Kidney epithelial cell (primary cell): ENCODE results near the gene NCAPD3. TPM values are rescaled to one million over a fixed set of nuclear protein-coding genes. Genes with fewer than 3 reads are reported as not detected.

Experiments
- DNase-seq: peaks from one replicate; pipeline ENCODE4 v3.0.0-alpha.2; 2010; ENCODE audit warnings: low read depth
- H3K27me3 ChIP-seq: 2 replicates; pipeline ENCODE4 v1.6.0; 2011; ENCODE audit warnings: low read length; ENCODE audit not compliant: control insufficient read depth, insufficient read depth
- H3K36me3 ChIP-seq: 2 replicates; pipeline ENCODE4 v1.5.1; 2011; ENCODE audit warnings: low read length; ENCODE audit not compliant: control insufficient read depth, insufficient read depth
- H3K4me3 ChIP-seq: 2 replicates; pipeline ENCODE4 v1.5.1; 2011; ENCODE audit warnings: low read depth, mild to moderate bottlenecking, control low read depth, low read length
- total RNA-seq: library from RNA; depleted of rRNA; stranded (reverse); fragments of >200 nt; gene quantifications from 2 replicates; pipeline ENCODE4 v1.2.3, GENCODE V29; 2015
- TF ChIP-seq, protein P1 (sequence below): IDR thresholded peaks from 2 replicates; pipeline ENCODE4 v1.5.1; 2011; ENCODE audit warnings: mild to moderate bottlenecking, moderate library complexity, low read length, control low read depth, inconsistent platforms; ENCODE audit not compliant: insufficient read depth, poor library complexity, severe bottlenecking

The NCAPD3 gene
- total RNA-seq, 1 donor from 2014 or later: 9.7 TPM

DNA sequence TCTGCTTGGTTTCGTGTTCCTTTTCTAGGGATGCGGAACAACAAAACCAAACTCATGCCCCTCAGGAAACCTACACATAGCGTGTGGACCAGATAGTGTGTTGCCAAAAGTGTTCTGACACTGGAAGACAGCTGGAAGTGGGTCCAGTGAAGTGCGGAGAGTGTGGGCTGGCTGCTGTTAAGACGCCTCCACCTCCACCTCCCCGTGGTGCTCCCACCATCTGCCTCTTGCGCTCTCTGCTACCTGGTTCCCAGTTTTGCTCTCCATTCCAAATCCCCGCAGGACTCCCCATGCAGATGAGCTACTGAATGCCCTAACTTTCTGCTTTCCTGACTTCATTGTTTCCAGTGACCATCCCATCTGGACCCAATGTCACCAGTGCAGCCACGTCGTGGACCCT lies 51.8 kb downstream of the NCAPD3 start:
- Histone ChIP-seq H3K36me3 (peaks cover 1% of the 10 kb centered on the region), H3K27me3 (no peaks in the 10 kb centered on the region), H3K4me3 (no peak overlapping the region)
- DNase-seq: no peak
- TF ChIP-seq, protein P1, sequence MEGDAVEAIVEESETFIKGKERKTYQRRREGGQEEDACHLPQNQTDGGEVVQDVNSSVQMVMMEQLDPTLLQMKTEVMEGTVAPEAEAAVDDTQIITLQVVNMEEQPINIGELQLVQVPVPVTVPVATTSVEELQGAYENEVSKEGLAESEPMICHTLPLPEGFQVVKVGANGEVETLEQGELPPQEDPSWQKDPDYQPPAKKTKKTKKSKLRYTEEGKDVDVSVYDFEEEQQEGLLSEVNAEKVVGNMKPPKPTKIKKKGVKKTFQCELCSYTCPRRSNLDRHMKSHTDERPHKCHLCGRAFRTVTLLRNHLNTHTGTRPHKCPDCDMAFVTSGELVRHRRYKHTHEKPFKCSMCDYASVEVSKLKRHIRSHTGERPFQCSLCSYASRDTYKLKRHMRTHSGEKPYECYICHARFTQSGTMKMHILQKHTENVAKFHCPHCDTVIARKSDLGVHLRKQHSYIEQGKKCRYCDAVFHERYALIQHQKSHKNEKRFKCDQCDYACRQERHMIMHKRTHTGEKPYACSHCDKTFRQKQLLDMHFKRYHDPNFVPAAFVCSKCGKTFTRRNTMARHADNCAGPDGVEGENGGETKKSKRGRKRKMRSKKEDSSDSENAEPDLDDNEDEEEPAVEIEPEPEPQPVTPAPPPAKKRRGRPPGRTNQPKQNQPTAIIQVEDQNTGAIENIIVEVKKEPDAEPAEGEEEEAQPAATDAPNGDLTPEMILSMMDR: no peak

GRCh38 chr11:134170919-134171281 lies 52.9 kb downstream of the NCAPD3 start:
- H3K27me3 ChIP-seq: no peaks in the 10 kb centered on the region
- TF ChIP-seq, protein P1: no peak

GRCh38 chr11:134170177-134170918 lies 53.4 kb downstream of the NCAPD3 start:
- no peak overlapping the region for H3K4me3 ChIP-seq
- H3K27me3 ChIP-seq: no peaks in the 10 kb centered on the region
- peaks cover 1% of the 10 kb centered on the region for H3K36me3 ChIP-seq
- no peak for DNase-seq
- TF ChIP-seq, protein P1: no peak

More at GRCh38 chr11:134170919-134171281, 52.9 kb downstream of the NCAPD3 start:
- no peak for DNase-seq
- Histone ChIP-seq H3K4me3 (no peak overlapping the region), H3K36me3 (peaks cover 1% of the 10 kb centered on the region)

DNA sequence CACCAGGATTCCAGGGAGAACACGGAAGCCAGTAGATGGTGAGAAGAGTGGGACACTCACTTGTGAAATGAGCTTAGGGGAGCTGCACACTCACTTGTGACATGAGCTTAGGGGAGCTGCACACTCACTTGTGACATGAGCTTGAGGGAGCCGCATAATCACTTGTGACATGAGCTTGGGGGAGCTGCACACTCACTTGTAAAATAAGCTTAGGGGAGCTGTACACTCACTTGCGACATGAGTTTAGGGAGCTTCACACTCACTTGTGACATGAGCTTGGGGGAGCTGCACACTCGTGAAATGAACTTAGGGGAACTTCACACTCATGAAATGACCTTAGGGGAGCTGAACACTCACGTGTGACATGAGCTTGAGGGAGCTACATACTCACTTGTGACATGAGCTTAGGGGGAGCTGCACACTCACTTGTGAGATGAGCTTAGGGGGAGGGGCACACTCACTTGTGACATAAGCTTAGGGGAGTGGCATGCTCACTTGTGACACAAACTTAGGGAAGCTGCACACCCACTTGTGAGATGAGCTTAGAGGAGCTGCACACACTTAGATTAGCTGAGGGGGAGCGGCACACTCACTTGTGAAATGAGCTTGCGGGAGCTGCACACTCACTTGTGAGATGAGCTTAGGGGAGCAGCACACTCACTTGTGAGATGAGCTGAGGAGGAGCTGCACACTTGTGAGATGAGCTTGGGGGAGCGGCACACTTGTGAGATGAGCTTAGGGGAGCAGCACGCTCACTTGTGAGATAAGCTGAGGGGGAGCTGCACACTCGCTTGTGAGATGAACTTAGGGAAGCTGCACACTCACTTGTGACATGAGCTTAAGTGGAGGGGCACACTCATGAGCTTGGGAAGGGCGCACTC lies 59.0 kb downstream of the NCAPD3 start:
- Histone ChIP-seq H3K4me3 (no peak overlapping the region), H3K36me3 (peaks cover 6% of the 10 kb centered on the region), H3K27me3 (no peaks in the 10 kb centered on the region)
- DNase-seq: no peak
- TF ChIP-seq, protein P1: no peak

- no peaks in the 10 kb centered on the region for H3K27me3 ChIP-seq
- DNase-seq: no peak
- H3K36me3 ChIP-seq: peaks cover 4% of the 10 kb centered on the region
Measured at GRCh38 chr11:134159652-134160051, 64.1 kb downstream of the NCAPD3 start.

More at GRCh38 chr11:134159652-134160051, 64.1 kb downstream of the NCAPD3 start:
- TF ChIP-seq, protein P1: no peak
- H3K4me3 ChIP-seq: no peak overlapping the region
